ENCODE data around the gene PEX26. TPM values are rescaled to one million over a fixed set of nuclear protein-coding genes. Genes with fewer than 3 reads are reported as not detected.
"Not testable (repeated sequence)": the region's sequence is repeated elsewhere in the genome, so short reads cannot be mapped to it uniquely, and the experiment has no call there.

Gene PEX26
- total RNA-seq, 3 donors from 2014 or later, result 113 to 241 (median 123) TPM

GRCh38 chr22:18063306-18063705, 14.5 kb upstream of the PEX26 start:
- TF ChIP-seq CTCF (IDR thresholded peaks at IDR 0.05), result no peak
- no peaks in the 10 kb centered on the region for H3K9me3 ChIP-seq
- H3K4me3 ChIP-seq, result no peak overlapping the region
- ATAC-seq (no peak), DNase-seq (no peak)
- H3K36me3 ChIP-seq (ENCODE audit: low read depth), result no peaks in the 10 kb centered on the region
- intact Hi-C loops (cut with DNase I, micrococcal nuclease), result no loop called here
- H3K4me1 ChIP-seq (ENCODE audit: low read depth), result peaks cover 21% of the 10 kb centered on the region

GRCh38 chr22:18063715-18064114, 14.1 kb upstream of the PEX26 start:
- intact Hi-C loops (cut with DNase I, micrococcal nuclease); H3K36me3 ChIP-seq (ENCODE audit: low read depth); ATAC-seq; H3K9me3 ChIP-seq; DNase-seq; H3K4me3 ChIP-seq: not testable (repeated sequence)
- H3K4me1 ChIP-seq (ENCODE audit: low read depth), result peaks cover 25% of the 10 kb centered on the region

- no peak for DNase-seq
- no peak overlapping the region for H3K4me3 ChIP-seq
- ATAC-seq, result no peak
- H3K36me3 ChIP-seq (ENCODE audit: low read depth), result no peaks in the 10 kb centered on the region
- no peaks in the 10 kb centered on the region for H3K9me3 ChIP-seq
- H3K4me1 ChIP-seq (ENCODE audit: low read depth), result peaks cover 28% of the 10 kb centered on the region
- no peak for TF ChIP-seq CTCF (IDR thresholded peaks at IDR 0.05)
- intact Hi-C loops (cut with DNase I, micrococcal nuclease), result no loop called here
These were observed 13.2 kb upstream of the PEX26 start for GRCh38 chr22:18064636-18065035.

- H3K9me3 ChIP-seq, result no peaks in the 10 kb centered on the region
These were observed 12.5 kb upstream of the PEX26 start for GRCh38 chr22:18065256-18065655.

GRCh38 chr22:18066181-18066859, 11.5 kb upstream of the PEX26 start:
- no peak overlapping the region for H3K4me3 ChIP-seq
- intact Hi-C loops (cut with DNase I, micrococcal nuclease), result no loop called here
- TF ChIP-seq CTCF (IDR thresholded peaks at IDR 0.05), result no peak
- no peaks in the 10 kb centered on the region for H3K36me3 ChIP-seq (ENCODE audit: low read depth)
- peaks cover 37% of the 10 kb centered on the region for H3K4me1 ChIP-seq (ENCODE audit: low read depth)
- H3K9me3 ChIP-seq, result no peaks in the 10 kb centered on the region
- DNase-seq (peak in 1 of 3 donors; percentile 60), ATAC-seq (peak; percentile 49)

More at GRCh38 chr22:18065256-18065655, 12.5 kb upstream of the PEX26 start:
- Histone ChIP-seq H3K36me3 (ENCODE audit: low read depth) (no peaks in the 10 kb centered on the region), H3K4me3 (no peak overlapping the region), H3K4me1 (ENCODE audit: low read depth) (peaks cover 33% of the 10 kb centered on the region)
- DNase-seq (no peak), ATAC-seq (no peak)
- intact Hi-C loops (cut with DNase I, micrococcal nuclease), result no loop called here
- TF ChIP-seq CTCF (IDR thresholded peaks at IDR 0.05), result no peak

- H3K9me3 ChIP-seq, result no peaks in the 10 kb centered on the region
- H3K4me1 ChIP-seq (ENCODE audit: low read depth), result peaks cover 33% of the 10 kb centered on the region
- intact Hi-C loops (cut with DNase I, micrococcal nuclease), result no loop called here
- TF ChIP-seq CTCF (IDR thresholded peaks at IDR 0.05), result no peak
- no peak overlapping the region for H3K4me3 ChIP-seq
- ATAC-seq (no peak), DNase-seq (no peak)
- H3K36me3 ChIP-seq (ENCODE audit: low read depth), result no peaks in the 10 kb centered on the region
These were observed 10.7 kb upstream of the PEX26 start for GRCh38 chr22:18067121-18067520.

All from mucosa of descending colon (tissue), 3 donors.